GM12878 (cell line): ENCODE results near the gene RFC1. TPM values are rescaled to one million over a fixed set of nuclear protein-coding genes. Genes with fewer than 3 reads are reported as not detected.

Source experiments
- ATF7 ChIP-seq: fragments of 450-650 bp; IDR thresholded peaks from 2 replicates; pipeline ENCODE4 v1.6.1; 2016; ENCODE audit warnings: low read depth, mild to moderate bottlenecking
- BHLHE40 ChIP-seq, 2 experiments: fragments of 450-650 bp in 1 of 2; IDR thresholded peaks; 2 replicates each; pipeline ENCODE4 v1.6.1; 2011 to 2017; ENCODE audit warnings: low read depth in 2 of 2, borderline replicate concordance in 1 of 2, improper control_type of control experiment in 1 of 2, low read length in 1 of 2, mild to moderate bottlenecking in 1 of 2
- PAX8 ChIP-seq: fragments of 450-650 bp; IDR thresholded peaks from 2 replicates; pipeline ENCODE4 v1.6.1; 2017; ENCODE audit warnings: mild to moderate bottlenecking, moderate library complexity
- POLR2AphosphoS5 ChIP-seq: IDR thresholded peaks from 2 replicates; pipeline ENCODE4 v1.6.1; 2011; ENCODE audit warnings: mild to moderate bottlenecking, low read length, inconsistent platforms
- RFX5 ChIP-seq: IDR thresholded peaks from 2 replicates; pipeline ENCODE4 v1.6.1; 2011; ENCODE audit warnings: low read depth, low read length, improper control_type of control experiment
- WRNIP1 ChIP-seq: IDR thresholded peaks from 2 replicates; pipeline ENCODE4 v1.6.1; 2011; ENCODE audit warnings: low read depth, low read length, improper control_type of control experiment, borderline replicate concordance
- polyA plus RNA-seq, 11 experiments: library from polyadenylated mRNA; depleted of rRNA in 4 of 11; unstranded in 6 of 11; stranded (reverse) in 5 of 11; fragments of >200 nt; fragmentation: Nextera tagmentation in 4 of 11; fragmentation: Illumina TruSeq in 1 of 11; extraction: Ambion mirVana in 4 of 11; extraction: Trizol in 1 of 11; gene quantifications; 1 replicate in 1 of 11; 2 replicates in 10 of 11; pipeline versions ENCODE4 v1.2.1 to v1.2.3, GENCODE V29; 2011 to 2016; ENCODE audit warnings: inconsistent platforms in 2 of 11, missing spikeins in 2 of 11, low read depth in 1 of 11
- total RNA-seq, 4 experiments: library from RNA; depleted of rRNA in 3 of 4; stranded (reverse); fragments of >200 nt in 3 of 4; fragmentation: Illumina TruSeq in 1 of 4; extraction: Trizol in 1 of 4; gene quantifications; 2 replicates each; pipeline versions ENCODE4 v1.2.1 to v1.2.3, GENCODE V29; 2013 to 2021
- TF ChIP-seq, protein P1 (sequence below): fragments of 450-650 bp; IDR thresholded peaks from 2 replicates; pipeline ENCODE4 v1.6.1; 2016; ENCODE audit warnings: mild to moderate bottlenecking, moderate library complexity, borderline replicate concordance
- TF ChIP-seq, protein P2 (sequence below): fragments of 450-650 bp; IDR thresholded peaks from 2 replicates; pipeline ENCODE4 v1.6.1; 2017; ENCODE audit warnings: borderline replicate concordance
- TF ChIP-seq, protein P3 (sequence below), 3 experiments: IDR thresholded peaks in 2 of 3; conservative IDR thresholded peaks in 1 of 3; 2 replicates each; pipeline ENCODE4 v1.5.1; 2011; ENCODE audit warnings: low read depth in 3 of 3, low read length in 3 of 3, mild to moderate bottlenecking in 3 of 3, control low read depth in 2 of 3, moderate library complexity in 2 of 3, inconsistent platforms in 1 of 3, mixed read lengths in 1 of 3; ENCODE audit not compliant: control insufficient read depth in 2 of 3, insufficient read depth in 1 of 3; ENCODE audit errors: extremely low read depth in 1 of 3
- TF ChIP-seq, protein P4 (sequence below): fragments of 450-650 bp; IDR thresholded peaks from 2 replicates; pipeline ENCODE4 v1.6.1; 2018; ENCODE audit warnings: borderline replicate concordance, mild to moderate bottlenecking; ENCODE audit not compliant: partially characterized antibody

Gene RFC1
- total and polyA plus RNA-seq, 10 of the 15 experiments (the other 5 are each of a cell fraction or from before 2014, with no cell fraction given): 22.5 to 67.8 (median 40.3) TPM

DNA sequence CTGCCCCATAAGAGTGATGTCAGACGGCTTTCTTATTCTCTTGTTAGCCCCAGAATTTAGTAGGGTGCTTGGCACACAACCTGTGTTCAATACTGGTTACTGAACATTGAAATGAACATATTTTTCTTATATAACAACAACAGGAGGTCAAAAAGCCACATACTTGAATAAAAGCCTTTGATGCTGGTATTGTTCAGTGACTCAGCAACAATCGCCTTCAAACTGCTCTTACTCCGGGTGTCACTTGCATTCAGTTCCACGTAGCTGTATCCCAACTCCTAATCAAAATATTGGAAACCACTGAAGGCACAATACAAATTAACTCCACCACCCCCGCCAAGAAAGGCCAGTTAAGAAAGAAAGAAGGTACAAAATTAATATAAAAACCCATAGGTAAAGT lies 61.5 kb downstream of the RFC1 start (continued):
- TF ChIP-seq, protein P1, sequence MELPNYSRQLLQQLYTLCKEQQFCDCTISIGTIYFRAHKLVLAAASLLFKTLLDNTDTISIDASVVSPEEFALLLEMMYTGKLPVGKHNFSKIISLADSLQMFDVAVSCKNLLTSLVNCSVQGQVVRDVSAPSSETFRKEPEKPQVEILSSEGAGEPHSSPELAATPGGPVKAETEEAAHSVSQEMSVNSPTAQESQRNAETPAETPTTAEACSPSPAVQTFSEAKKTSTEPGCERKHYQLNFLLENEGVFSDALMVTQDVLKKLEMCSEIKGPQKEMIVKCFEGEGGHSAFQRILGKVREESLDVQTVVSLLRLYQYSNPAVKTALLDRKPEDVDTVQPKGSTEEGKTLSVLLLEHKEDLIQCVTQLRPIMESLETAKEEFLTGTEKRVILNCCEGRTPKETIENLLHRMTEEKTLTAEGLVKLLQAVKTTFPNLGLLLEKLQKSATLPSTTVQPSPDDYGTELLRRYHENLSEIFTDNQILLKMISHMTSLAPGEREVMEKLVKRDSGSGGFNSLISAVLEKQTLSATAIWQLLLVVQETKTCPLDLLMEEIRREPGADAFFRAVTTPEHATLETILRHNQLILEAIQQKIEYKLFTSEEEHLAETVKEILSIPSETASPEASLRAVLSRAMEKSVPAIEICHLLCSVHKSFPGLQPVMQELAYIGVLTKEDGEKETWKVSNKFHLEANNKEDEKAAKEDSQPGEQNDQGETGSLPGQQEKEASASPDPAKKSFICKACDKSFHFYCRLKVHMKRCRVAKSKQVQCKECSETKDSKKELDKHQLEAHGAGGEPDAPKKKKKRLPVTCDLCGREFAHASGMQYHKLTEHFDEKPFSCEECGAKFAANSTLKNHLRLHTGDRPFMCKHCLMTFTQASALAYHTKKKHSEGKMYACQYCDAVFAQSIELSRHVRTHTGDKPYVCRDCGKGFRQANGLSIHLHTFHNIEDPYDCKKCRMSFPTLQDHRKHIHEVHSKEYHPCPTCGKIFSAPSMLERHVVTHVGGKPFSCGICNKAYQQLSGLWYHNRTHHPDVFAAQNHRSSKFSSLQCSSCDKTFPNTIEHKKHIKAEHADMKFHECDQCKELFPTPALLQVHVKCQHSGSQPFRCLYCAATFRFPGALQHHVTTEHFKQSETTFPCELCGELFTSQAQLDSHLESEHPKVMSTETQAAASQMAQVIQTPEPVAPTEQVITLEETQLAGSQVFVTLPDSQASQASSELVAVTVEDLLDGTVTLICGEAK: no peak
- no peak for TF ChIP-seq PAX8
- TF ChIP-seq ATF7: no peak
- TF ChIP-seq, protein P2, sequence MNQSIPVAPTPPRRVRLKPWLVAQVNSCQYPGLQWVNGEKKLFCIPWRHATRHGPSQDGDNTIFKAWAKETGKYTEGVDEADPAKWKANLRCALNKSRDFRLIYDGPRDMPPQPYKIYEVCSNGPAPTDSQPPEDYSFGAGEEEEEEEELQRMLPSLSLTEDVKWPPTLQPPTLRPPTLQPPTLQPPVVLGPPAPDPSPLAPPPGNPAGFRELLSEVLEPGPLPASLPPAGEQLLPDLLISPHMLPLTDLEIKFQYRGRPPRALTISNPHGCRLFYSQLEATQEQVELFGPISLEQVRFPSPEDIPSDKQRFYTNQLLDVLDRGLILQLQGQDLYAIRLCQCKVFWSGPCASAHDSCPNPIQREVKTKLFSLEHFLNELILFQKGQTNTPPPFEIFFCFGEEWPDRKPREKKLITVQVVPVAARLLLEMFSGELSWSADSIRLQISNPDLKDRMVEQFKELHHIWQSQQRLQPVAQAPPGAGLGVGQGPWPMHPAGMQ: no peak
- no peak for TF ChIP-seq WRNIP1
- TF ChIP-seq, protein P3, sequence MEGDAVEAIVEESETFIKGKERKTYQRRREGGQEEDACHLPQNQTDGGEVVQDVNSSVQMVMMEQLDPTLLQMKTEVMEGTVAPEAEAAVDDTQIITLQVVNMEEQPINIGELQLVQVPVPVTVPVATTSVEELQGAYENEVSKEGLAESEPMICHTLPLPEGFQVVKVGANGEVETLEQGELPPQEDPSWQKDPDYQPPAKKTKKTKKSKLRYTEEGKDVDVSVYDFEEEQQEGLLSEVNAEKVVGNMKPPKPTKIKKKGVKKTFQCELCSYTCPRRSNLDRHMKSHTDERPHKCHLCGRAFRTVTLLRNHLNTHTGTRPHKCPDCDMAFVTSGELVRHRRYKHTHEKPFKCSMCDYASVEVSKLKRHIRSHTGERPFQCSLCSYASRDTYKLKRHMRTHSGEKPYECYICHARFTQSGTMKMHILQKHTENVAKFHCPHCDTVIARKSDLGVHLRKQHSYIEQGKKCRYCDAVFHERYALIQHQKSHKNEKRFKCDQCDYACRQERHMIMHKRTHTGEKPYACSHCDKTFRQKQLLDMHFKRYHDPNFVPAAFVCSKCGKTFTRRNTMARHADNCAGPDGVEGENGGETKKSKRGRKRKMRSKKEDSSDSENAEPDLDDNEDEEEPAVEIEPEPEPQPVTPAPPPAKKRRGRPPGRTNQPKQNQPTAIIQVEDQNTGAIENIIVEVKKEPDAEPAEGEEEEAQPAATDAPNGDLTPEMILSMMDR (IDR thresholded peaks at IDR 0.05 in 2 of 3, conservative IDR thresholded peaks at IDR 0.05 in 1 of 3; ENCODE audit: control insufficient read depth in 2 of 3, extremely low read depth in 1 of 3, insufficient read depth in 1 of 3, low read depth in 3 of 3, low read length in 3 of 3): no peak
- TF ChIP-seq RFX5: no peak
- TF ChIP-seq BHLHE40 (IDR thresholded peaks at IDR 0.05; ENCODE audit: borderline replicate concordance in 1 of 2, low read depth in 2 of 2, low read length in 1 of 2): no peak
- TF ChIP-seq, protein P4, sequence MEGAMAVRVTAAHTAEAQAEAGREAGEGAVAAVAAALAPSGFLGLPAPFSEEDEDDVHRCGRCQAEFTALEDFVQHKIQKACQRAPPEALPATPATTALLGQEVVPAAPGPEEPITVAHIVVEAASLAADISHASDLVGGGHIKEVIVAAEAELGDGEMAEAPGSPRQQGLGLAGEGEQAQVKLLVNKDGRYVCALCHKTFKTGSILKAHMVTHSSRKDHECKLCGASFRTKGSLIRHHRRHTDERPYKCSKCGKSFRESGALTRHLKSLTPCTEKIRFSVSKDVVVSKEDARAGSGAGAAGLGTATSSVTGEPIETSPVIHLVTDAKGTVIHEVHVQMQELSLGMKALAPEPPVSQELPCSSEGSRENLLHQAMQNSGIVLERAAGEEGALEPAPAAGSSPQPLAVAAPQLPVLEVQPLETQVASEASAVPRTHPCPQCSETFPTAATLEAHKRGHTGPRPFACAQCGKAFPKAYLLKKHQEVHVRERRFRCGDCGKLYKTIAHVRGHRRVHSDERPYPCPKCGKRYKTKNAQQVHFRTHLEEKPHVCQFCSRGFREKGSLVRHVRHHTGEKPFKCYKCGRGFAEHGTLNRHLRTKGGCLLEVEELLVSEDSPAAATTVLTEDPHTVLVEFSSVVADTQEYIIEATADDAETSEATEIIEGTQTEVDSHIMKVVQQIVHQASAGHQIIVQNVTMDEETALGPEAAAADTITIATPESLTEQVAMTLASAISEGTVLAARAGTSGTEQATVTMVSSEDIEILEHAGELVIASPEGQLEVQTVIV: no peak
- TF ChIP-seq POLR2AphosphoS5: no peak
